ENCODE measurements around the gene PTGER4. TPM values are rescaled to one million over a fixed set of nuclear protein-coding genes. Genes with fewer than 3 reads are reported as not detected.

Gene PTGER4
- total RNA-seq, 1 experiment from 2014 or later = 0.16 TPM

DNA sequence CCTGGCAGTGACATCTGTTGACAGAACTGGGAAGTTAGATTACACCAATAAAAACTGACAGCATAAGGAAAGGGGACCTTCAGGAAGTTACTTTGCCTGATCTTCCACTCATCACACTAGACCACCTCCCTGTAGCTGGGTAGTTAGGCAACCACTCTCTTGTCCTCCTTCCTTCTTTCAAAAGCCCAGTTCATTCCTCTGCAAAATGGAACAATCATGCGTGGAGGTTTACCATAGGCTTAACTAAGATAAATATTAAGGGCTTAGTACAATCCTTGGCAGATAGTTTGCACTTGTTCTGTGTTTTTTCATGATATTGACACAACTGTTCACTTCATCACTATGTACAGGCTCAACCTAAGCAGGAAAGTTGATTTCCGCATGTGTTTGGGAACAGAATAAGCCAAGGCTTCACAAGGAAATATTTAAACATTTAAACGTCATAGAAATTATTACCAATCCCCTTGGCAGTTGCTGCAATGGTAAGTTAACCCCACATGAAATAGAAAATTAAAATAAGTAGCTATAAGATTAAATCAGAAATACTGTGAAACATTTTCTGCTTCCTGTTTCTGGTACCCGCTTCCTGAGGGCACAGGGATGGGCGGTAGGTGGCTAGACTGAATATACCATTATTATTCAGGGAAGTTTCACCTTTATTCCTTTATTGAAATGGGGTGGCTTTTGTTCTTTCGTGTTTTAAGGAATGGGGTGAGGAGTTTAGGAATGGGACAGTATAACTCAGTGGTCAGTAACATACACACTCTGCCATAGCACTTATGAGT is 9.9 kb upstream of the PTGER4 start:
- Mint-ChIP-seq H3K36me3 (ENCODE audit: insufficient read depth, unreplicated experiment) (no peaks in the 10 kb centered on the region), H3K4me3 (ENCODE audit: unreplicated experiment) (no peak overlapping the region), H3K27ac (ENCODE audit: unreplicated experiment) (no peak overlapping the region), H3K27me3 (ENCODE audit: insufficient read depth, unreplicated experiment) (peaks cover 11% of the 10 kb centered on the region), H3K9me3 (ENCODE audit: unreplicated experiment) (no peaks in the 10 kb centered on the region), H3K4me1 (ENCODE audit: low read depth, unreplicated experiment) (peaks cover 6% of the 10 kb centered on the region)
- Histone ChIP-seq H3K9me3 (no peaks in the 10 kb centered on the region), H3K4me1 (no peaks in the 10 kb centered on the region), H3K4me3 (ENCODE audit: low read depth, low read length) (no peak overlapping the region), H3K27me3 (replicated peaks; ENCODE audit: control insufficient read depth, insufficient read depth, low read length) (peaks cover 4% of the 10 kb centered on the region), H3K36me3 (ENCODE audit: control insufficient read depth, insufficient read depth, low read length) (no peaks in the 10 kb centered on the region)
- intact Hi-C loops (cut with micrococcal nuclease; ENCODE audit: unreplicated experiment) = loop anchor here (5.0 kb wide), 1 partner anchor 122 kb away; no protein-coding TSS in a partner anchor
- ChIA-PET POLR2A (no interaction called here), CTCF (no interaction called here)
- DNase-seq = peak in 1 of 2 experiments; percentile 15
- no TSS peak for BruUV-seq (replicated peaks)
- no peak for TF ChIP-seq CTCF (IDR thresholded peaks at IDR 0.05; ENCODE audit: insufficient read depth in 1 of 2, low read depth in 1 of 2, low read length in 1 of 2, severe bottlenecking in 1 of 2, unreplicated experiment in 1 of 2)

- Histone ChIP-seq H3K36me3 (ENCODE audit: control insufficient read depth, insufficient read depth, low read length) (no peaks in the 10 kb centered on the region), H3K9me3 (no peaks in the 10 kb centered on the region), H3K4me3 (ENCODE audit: low read depth, low read length) (no peak overlapping the region), H3K4me1 (no peaks in the 10 kb centered on the region), H3K27me3 (replicated peaks; ENCODE audit: control insufficient read depth, insufficient read depth, low read length) (peaks cover 6% of the 10 kb centered on the region)
- H3K4me3 Mint-ChIP-seq (ENCODE audit: unreplicated experiment) = no peak overlapping the region
- no peak for DNase-seq
- no peak overlapping the region for H3K27ac Mint-ChIP-seq (ENCODE audit: unreplicated experiment)
- no TSS peak for BruUV-seq (replicated peaks)
- CTCF ChIA-PET = no interaction called here
- H3K27me3 Mint-ChIP-seq (ENCODE audit: insufficient read depth, unreplicated experiment) = peaks cover 21% of the 10 kb centered on the region
- POLR2A ChIA-PET = no interaction called here
- intact Hi-C loops (cut with micrococcal nuclease; ENCODE audit: unreplicated experiment) = no loop called here
- H3K36me3 Mint-ChIP-seq (ENCODE audit: insufficient read depth, unreplicated experiment) = no peaks in the 10 kb centered on the region
- H3K4me1 Mint-ChIP-seq (ENCODE audit: low read depth, unreplicated experiment) = peaks cover 6% of the 10 kb centered on the region
- H3K9me3 Mint-ChIP-seq (ENCODE audit: unreplicated experiment) = no peaks in the 10 kb centered on the region
- TF ChIP-seq CTCF (IDR thresholded peaks at IDR 0.05; ENCODE audit: insufficient read depth in 1 of 2, low read depth in 1 of 2, low read length in 1 of 2, severe bottlenecking in 1 of 2, unreplicated experiment in 1 of 2) = no peak
These were observed 7.3 kb upstream of the PTGER4 start for GRCh38 chr5:40672425-40672824.

GRCh38 chr5:40674661-40675235 is 5.0 kb upstream of the PTGER4 start:
- Mint-ChIP-seq H3K4me1 (ENCODE audit: low read depth, unreplicated experiment) (peaks cover 1% of the 10 kb centered on the region), H3K9me3 (ENCODE audit: unreplicated experiment) (no peaks in the 10 kb centered on the region), H3K4me3 (ENCODE audit: unreplicated experiment) (no peak overlapping the region), H3K27me3 (ENCODE audit: insufficient read depth, unreplicated experiment) (peaks cover 25% of the 10 kb centered on the region), H3K27ac (ENCODE audit: unreplicated experiment) (no peak overlapping the region), H3K36me3 (ENCODE audit: insufficient read depth, unreplicated experiment) (no peaks in the 10 kb centered on the region)
- H3K9me3 ChIP-seq = no peaks in the 10 kb centered on the region
- ChIA-PET CTCF (no interaction called here), POLR2A (no interaction called here)
- no peak for TF ChIP-seq CTCF (IDR thresholded peaks at IDR 0.05; ENCODE audit: insufficient read depth in 1 of 2, low read depth in 1 of 2, low read length in 1 of 2, severe bottlenecking in 1 of 2, unreplicated experiment in 1 of 2)
- intact Hi-C loops (cut with micrococcal nuclease; ENCODE audit: unreplicated experiment) = no loop called here
- no peak overlapping the region for H3K4me3 ChIP-seq (ENCODE audit: low read depth, low read length)
- H3K36me3 ChIP-seq (ENCODE audit: control insufficient read depth, insufficient read depth, low read length) = no peaks in the 10 kb centered on the region
- no peaks in the 10 kb centered on the region; the same call in 1 of the 2 replicates for H3K4me1 ChIP-seq
- no peak for DNase-seq
- no TSS peak for BruUV-seq (replicated peaks)
- H3K27me3 ChIP-seq (replicated peaks; ENCODE audit: control insufficient read depth, insufficient read depth, low read length) = peaks cover 8% of the 10 kb centered on the region

All from Caco-2 (cell line).